ENCODE results near the gene MAPK1.

The MAPK1 gene

DNA sequence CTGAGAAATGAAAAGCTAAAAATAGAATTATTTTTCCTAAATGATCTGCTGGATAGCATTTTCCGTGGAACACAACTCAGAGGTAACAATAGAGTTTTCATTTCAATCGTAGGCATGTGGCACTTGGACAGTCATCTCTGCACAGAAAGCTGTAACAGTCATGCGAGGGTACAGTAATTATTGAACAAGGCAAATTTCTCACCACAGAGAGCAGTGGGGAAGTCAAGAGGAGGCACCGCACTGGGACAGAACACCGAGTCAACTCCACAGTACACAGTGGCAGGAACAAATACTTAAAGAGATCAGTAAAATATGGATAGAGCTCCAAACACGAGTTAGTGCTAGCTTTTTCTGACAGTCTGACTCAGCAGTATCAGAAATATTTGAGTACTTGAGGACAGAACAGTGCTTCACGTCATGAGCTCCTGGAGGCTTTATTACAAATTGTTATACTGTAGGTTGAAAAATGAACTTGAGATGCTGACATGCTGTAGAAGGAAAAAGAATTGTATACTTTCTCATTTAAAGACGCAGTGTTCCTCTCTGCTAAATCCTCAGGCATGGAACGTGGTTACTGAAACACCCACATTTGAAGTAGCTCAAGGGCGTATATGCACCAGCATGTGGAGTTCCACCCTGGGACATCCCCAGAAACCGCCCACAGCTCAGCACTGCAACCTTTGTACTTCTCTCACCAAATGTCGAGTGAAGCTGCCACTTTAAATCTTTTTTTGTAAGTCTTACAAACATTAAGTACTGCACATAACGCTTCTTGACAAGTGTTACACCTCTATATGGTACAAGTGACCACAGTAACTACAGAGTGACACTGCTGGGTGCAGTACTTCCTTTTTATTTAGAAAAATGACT lies 104.5 kb downstream of the MAPK1 start:
- no peak for FAIRE-seq

DNA sequence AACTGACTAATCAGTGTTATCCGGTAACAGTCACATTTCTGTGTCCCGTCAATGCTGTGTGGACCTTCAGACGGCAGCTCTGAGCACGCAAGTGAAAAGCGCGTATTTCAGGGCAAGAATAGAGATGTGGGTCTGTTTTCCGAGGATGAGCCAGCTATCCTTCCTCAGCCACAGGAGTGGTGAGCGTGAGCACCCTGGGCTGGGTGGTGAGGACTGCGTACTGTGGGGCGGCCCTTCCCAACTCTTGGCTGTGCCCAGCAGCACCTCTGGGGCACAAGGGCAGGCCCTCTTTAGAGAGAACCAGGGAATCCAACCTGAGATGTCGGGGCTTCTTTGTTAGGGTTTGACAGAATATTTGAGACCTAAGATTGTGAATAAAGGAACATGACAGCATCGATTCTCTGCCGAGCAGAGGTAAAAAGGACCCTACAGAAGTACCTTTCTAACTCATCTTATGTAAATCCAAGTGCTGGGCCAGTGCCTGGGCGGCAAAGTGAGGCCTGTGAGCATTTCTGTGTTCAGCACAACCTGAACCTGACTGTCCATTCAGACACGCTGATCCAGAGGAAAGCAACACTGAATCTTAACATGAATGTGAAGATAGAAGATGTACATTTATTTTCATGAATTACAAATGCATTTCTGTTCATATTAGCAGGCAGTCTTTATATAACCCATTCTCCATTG lies 105.3 kb downstream of the MAPK1 start:
- FAIRE-seq (no peak), DNase-seq (ENCODE audit: insufficient read length, low spot score) (no peak)
- TF ChIP-seq, protein P1, sequence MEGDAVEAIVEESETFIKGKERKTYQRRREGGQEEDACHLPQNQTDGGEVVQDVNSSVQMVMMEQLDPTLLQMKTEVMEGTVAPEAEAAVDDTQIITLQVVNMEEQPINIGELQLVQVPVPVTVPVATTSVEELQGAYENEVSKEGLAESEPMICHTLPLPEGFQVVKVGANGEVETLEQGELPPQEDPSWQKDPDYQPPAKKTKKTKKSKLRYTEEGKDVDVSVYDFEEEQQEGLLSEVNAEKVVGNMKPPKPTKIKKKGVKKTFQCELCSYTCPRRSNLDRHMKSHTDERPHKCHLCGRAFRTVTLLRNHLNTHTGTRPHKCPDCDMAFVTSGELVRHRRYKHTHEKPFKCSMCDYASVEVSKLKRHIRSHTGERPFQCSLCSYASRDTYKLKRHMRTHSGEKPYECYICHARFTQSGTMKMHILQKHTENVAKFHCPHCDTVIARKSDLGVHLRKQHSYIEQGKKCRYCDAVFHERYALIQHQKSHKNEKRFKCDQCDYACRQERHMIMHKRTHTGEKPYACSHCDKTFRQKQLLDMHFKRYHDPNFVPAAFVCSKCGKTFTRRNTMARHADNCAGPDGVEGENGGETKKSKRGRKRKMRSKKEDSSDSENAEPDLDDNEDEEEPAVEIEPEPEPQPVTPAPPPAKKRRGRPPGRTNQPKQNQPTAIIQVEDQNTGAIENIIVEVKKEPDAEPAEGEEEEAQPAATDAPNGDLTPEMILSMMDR (IDR thresholded peaks at IDR 0.05; ENCODE audit: insufficient read depth, missing control alignments) = no peak

More for the DNA sequence above, 104.5 kb downstream of the MAPK1 start:
- no peak for DNase-seq (ENCODE audit: insufficient read length, low spot score)
- TF ChIP-seq, protein P1 (IDR thresholded peaks at IDR 0.05; ENCODE audit: insufficient read depth, missing control alignments) = no peak

DNA sequence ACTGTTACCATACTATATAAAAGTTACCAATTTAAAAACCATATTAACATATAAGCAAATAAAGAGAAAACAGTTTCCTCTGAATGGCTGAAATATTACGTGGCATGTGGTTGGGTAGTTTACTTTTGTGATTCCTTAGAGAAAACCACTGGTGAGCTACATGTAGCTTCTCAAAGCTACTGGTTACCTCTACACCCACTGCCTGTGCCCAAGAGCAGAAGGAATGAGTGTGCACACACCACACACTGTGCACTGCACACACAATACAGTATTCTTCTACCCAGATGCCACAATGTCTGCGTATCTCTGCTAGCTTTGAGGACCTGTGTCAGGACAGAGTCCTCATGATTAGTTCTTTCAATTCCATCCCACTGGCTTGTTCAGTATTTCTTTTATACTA lies 106.4 kb downstream of the MAPK1 start:
- DNase-seq (ENCODE audit: insufficient read length, low spot score) (no peak), FAIRE-seq (no peak)
- TF ChIP-seq, protein P1 (IDR thresholded peaks at IDR 0.05; ENCODE audit: insufficient read depth, missing control alignments) = no peak

DNA sequence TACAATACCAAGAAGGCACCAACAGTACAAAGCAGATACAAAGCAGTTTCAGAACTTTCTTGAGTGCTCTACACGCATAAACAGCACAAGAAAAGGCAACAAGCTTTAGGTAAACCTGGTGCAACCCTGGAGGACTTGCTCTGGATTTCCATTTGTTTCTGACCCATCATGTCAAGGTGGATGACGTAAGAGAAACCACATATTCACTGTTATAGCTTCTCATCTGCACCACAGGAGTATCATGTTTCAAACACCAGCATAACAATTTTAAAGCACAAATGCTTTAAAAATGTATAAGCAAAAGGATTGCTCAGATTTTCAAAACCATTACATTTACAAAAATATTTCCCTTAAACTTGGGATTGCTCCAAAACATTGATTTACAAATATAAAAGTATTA lies 106.8 kb downstream of the MAPK1 start:
- no peak for FAIRE-seq
- no peak for DNase-seq (ENCODE audit: insufficient read length, low spot score)
- TF ChIP-seq, protein P1 (IDR thresholded peaks at IDR 0.05; ENCODE audit: insufficient read depth, missing control alignments) = no peak

DNA sequence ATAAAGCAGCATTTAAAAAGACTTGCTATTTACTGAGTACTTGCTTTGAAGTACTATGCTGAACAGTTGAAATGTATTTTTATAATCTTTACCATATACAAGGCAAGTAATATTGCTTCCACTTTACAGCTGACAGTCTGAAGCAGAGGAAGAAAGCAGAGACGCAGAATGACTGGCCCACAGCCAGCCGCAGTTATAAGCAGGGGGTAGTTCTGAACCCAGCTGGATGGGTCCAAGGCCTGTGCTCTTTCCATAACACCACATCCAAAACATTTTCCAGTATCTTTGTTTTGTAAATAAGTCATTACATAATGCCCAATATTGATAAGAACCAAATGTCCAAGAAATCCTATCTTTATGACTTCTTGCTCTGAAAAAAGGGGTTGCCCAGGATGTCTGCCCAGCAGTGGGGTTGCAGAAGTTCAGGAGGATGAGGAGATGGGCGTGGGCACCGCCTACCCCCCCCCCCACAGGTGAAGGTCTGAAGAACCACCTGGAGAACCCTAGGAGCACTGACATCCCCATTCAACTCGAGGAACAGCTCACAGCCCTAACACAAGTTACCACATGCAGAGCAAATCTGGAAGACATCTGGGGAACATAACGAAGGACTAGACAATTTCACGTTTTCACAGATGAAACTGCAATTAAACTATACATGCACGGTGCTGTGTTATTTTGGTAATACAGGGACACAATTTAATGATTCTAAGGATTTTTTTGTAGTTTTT lies 107.6 kb downstream of the MAPK1 start:
- TF ChIP-seq, protein P1 (IDR thresholded peaks at IDR 0.05; ENCODE audit: insufficient read depth, missing control alignments) = no peak
- FAIRE-seq (no peak), DNase-seq (ENCODE audit: insufficient read length, low spot score) (no peak)

DNA sequence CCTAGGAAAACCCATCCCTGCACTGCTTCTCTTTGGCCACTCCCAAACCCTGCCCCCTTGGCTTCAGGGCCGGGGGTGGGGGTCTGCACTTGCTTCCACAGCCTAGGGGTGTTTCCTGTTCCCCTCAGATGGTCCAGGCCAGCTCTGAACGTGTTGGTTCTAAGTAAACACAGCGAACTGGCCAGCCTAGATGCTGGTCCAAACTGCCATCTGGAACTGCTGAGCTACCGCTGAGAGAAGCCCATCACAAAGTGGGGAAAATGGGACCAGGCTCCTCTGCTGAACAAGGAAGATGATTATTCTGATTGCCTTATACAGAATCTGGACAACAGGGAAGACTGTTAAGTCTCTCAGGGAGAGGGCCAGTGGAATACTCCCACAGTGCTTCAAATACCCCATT lies 108.4 kb downstream of the MAPK1 start:
- FAIRE-seq (no peak), DNase-seq (ENCODE audit: insufficient read length, low spot score) (no peak)
- TF ChIP-seq, protein P1 (IDR thresholded peaks at IDR 0.05; ENCODE audit: insufficient read depth, missing control alignments) = no peak
